Measurements from ENCODE around the gene MAML3. TPM values are rescaled to one million over a fixed set of nuclear protein-coding genes. Genes with fewer than 3 reads are reported as not detected.

Gene MAML3
- total RNA-seq, 1 donor from 2014 or later: 0.79 TPM

DNA sequence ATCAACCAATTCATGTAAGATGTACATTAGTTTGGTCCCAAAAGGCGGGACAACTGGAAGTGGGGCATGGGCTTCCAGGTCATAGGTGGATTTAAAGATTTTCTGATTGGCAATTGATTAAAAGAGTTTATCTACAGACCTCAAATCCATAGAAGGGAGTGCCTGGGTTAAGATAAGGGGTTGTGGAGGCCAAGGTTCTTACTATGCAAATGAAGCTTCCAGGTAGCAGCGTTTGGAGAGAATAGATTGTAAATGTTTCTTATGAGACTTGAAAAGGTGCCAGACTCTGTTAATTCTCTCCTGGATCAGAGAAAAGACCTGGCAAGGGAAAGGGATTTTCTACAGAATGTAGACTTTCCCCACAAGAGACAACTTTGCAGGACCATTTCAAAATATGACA lies 485.9 kb downstream of the MAML3 start:
- DNase-seq (ENCODE audit: low read depth) (no peak), FAIRE-seq (no peak)
- TF ChIP-seq, protein P1, sequence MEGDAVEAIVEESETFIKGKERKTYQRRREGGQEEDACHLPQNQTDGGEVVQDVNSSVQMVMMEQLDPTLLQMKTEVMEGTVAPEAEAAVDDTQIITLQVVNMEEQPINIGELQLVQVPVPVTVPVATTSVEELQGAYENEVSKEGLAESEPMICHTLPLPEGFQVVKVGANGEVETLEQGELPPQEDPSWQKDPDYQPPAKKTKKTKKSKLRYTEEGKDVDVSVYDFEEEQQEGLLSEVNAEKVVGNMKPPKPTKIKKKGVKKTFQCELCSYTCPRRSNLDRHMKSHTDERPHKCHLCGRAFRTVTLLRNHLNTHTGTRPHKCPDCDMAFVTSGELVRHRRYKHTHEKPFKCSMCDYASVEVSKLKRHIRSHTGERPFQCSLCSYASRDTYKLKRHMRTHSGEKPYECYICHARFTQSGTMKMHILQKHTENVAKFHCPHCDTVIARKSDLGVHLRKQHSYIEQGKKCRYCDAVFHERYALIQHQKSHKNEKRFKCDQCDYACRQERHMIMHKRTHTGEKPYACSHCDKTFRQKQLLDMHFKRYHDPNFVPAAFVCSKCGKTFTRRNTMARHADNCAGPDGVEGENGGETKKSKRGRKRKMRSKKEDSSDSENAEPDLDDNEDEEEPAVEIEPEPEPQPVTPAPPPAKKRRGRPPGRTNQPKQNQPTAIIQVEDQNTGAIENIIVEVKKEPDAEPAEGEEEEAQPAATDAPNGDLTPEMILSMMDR (IDR thresholded peaks at IDR 0.05; ENCODE audit: insufficient read depth, low read length, severe bottlenecking): no peak
- H3K4me3 ChIP-seq (ENCODE audit: low read depth, low read length): no peak overlapping the region
- H3K27me3 ChIP-seq (ENCODE audit: control insufficient read depth, insufficient read depth, low read length): no peaks in the 10 kb centered on the region
- H3K36me3 ChIP-seq (ENCODE audit: control insufficient read depth, insufficient read depth, low read length): no peaks in the 10 kb centered on the region

Other genes starting within 250 kb of the MAML3 start
- 61.9 and 81.0 TPM in 2 replicates for gene SCOC, start 219.5 kb upstream of the MAML3 start, total RNA-seq

Data from bronchial epithelial cell (primary cell).